ENCODE data around the gene AKAP13. TPM values are rescaled to one million over a fixed set of nuclear protein-coding genes. Genes with fewer than 3 reads are reported as not detected.
"Not testable (repeated sequence)": the region's sequence is repeated elsewhere in the genome, so short reads cannot be mapped to it uniquely, and the experiment has no call there.

AKAP13 gene
- total and polyA plus RNA-seq, 2 experiments from 2014 or later = 53.1 to 108 TPM

DNA sequence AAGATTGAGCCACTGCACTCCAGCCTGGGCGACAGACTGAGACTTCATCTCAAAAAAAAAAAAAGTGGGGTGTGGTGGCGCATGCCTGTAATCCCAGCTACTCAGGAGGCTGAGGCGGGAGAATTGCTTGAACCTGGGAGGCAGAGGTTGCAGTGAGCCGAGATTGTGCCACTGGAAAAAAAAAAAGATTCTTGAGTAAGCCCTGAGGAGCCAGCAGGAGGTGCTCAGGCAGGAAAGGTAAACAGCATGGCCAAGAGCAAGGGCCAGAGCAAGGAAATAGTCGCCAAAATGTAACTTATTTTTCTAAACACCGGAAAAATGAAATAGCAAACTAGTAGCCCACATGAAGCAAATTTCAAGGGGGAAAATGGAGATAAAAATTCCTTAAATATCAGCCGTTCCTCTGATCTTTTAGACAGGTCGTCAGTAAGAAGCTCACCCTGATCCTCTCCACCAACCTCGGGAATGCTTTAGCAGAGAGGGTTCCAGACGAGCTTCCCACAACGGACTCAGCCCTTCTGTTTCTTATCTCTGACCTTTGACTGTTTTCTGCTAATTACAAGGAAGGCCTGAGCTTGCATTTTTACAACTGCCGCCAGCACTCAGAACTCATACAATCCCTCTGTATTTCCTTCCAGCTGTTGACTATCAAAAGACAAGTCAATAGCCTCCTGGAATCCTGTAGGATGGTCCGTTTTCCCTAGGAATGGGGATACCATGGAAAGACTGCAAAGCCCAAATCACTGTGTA is 45.0 kb upstream of the AKAP13 start:
- no peaks in the 10 kb centered on the region for H3K36me3 ChIP-seq
- H3K4me3 ChIP-seq = no peak overlapping the region
- peaks cover 42% of the 10 kb centered on the region for H3K4me1 ChIP-seq (ENCODE audit: low read depth)
- peak overlapping the region; percentile 92 for H3K27ac ChIP-seq
- peak; percentile 56 to 66 for DNase-seq (ENCODE audit: low read depth in 1 of 2, low spot score in 1 of 2)
- TF ChIP-seq CTCF (IDR thresholded peaks at IDR 0.05; ENCODE audit: low read depth, low read length) = peak; percentile 13
- no peaks in the 10 kb centered on the region for H3K27me3 ChIP-seq
- H3K9me3 ChIP-seq (ENCODE audit: low read depth) = no peaks in the 10 kb centered on the region

- Histone ChIP-seq H3K9me3 (ENCODE audit: low read depth) (no peaks in the 10 kb centered on the region), H3K4me3 (no peak overlapping the region), H3K27ac (peak overlapping the region; percentile 92), H3K4me1 (ENCODE audit: low read depth) (peaks cover 39% of the 10 kb centered on the region), H3K36me3 (no peaks in the 10 kb centered on the region), H3K27me3 (no peaks in the 10 kb centered on the region)
- TF ChIP-seq CTCF (IDR thresholded peaks at IDR 0.05; ENCODE audit: low read depth, low read length) = no peak
- DNase-seq (ENCODE audit: low read depth in 1 of 2, low spot score in 1 of 2) = peak in 1 of 2 donors; percentile 80
These were observed 43.5 kb upstream of the AKAP13 start for GRCh38 chr15:85336880-85337279.

DNA sequence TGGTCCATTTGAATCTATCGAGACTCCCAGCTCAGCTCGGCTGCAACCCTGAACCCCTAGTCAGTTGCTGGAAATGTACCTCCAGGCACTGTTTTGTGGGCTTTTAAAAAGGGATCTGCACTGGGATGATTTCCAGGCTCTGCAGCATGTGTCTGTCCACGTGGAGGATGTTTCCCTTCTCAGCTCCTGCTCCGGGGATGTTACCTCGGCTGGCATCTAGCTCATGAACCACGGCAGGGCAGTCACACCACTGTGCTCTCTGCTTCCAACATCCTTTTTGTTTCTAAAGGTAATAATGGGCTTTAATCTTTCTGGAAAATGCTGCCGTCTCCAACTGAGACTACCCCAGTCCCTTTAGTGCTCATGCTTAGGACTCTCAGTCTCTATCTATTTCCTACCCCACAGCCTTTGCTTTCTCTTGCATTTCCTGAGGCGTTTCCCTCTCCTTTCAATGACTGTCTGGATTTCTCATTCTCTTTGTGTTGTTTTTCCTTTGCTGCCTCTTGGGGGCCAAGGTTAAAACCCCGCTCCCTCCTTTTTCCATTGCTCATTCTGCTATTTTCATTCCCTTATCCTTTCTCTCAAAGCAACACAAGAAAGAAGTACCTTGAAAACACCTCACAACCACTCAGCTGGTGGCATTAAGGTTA is 42.9 kb upstream of the AKAP13 start:
- H3K27me3 ChIP-seq = no peaks in the 10 kb centered on the region
- H3K36me3 ChIP-seq = no peaks in the 10 kb centered on the region
- no peaks in the 10 kb centered on the region for H3K9me3 ChIP-seq (ENCODE audit: low read depth)
- H3K27ac ChIP-seq = peak overlapping the region; percentile 92
- H3K4me3 ChIP-seq = no peak overlapping the region
- DNase-seq (ENCODE audit: low read depth in 1 of 2, low spot score in 1 of 2) = no peak
- no peak for TF ChIP-seq CTCF (IDR thresholded peaks at IDR 0.05; ENCODE audit: low read depth, low read length)
- peaks cover 38% of the 10 kb centered on the region for H3K4me1 ChIP-seq (ENCODE audit: low read depth)

DNA sequence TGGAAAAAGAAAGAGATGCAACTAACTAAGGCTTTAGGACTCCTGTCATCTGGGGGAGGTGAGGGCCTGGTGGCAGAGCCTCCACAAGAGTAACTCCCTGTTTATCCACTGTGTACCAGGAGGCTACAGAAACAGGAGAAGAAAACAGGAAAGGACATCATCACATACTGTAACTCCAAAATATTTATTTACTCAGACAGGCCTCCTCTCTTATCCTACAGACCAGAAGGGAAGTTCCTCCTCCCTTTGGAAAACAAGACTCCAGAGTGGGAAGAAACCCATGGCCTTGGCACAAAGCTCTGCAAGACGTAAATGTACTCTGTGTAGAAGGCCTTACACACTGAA is 40.1 kb upstream of the AKAP13 start:
- Histone ChIP-seq H3K4me1 (ENCODE audit: low read depth) (peaks cover 40% of the 10 kb centered on the region), H3K9me3 (ENCODE audit: low read depth) (no peaks in the 10 kb centered on the region), H3K36me3 (no peaks in the 10 kb centered on the region), H3K27me3 (no peaks in the 10 kb centered on the region), H3K4me3 (no peak overlapping the region), H3K27ac (peak overlapping the region; percentile 34)
- no peak for DNase-seq (ENCODE audit: low read depth in 1 of 2, low spot score in 1 of 2)
- no peak for TF ChIP-seq CTCF (IDR thresholded peaks at IDR 0.05; ENCODE audit: low read depth, low read length)

GRCh38 chr15:85340852-85341251 is 39.6 kb upstream of the AKAP13 start:
- no peaks in the 10 kb centered on the region for H3K36me3 ChIP-seq
- DNase-seq (ENCODE audit: low read depth in 1 of 2, low spot score in 1 of 2) = no peak
- H3K27me3 ChIP-seq = no peaks in the 10 kb centered on the region
- H3K27ac ChIP-seq = no peak overlapping the region
- peaks cover 34% of the 10 kb centered on the region for H3K4me1 ChIP-seq (ENCODE audit: low read depth)
- H3K4me3 ChIP-seq = no peak overlapping the region
- H3K9me3 ChIP-seq (ENCODE audit: low read depth) = no peaks in the 10 kb centered on the region
- TF ChIP-seq CTCF (IDR thresholded peaks at IDR 0.05; ENCODE audit: low read depth, low read length) = no peak

DNA sequence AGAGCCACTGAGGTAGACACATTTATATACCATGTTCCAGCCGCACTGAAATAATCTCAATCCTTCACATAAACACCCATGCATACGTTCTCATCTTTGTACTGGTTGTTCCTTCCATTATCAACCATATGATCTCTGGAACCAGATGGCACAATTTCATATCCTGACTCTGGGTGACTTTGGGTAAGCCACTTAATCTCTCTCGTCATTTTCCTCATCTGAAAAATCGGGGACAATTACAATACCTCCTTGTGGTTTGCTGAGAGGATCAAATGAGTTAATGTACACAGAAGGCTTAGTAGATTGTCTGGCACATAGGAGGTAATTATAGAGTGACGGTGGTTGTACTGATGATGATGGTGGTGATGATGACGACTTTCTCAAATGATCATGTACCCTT is 38.2 kb upstream of the AKAP13 start:
- H3K9me3 ChIP-seq (ENCODE audit: low read depth); H3K36me3 ChIP-seq; DNase-seq (ENCODE audit: low read depth in 1 of 2, low spot score in 1 of 2); H3K4me3 ChIP-seq; H3K27me3 ChIP-seq; H3K27ac ChIP-seq: not testable (repeated sequence)
- H3K4me1 ChIP-seq (ENCODE audit: low read depth) = peaks cover 27% of the 10 kb centered on the region

- H3K9me3 ChIP-seq (ENCODE audit: low read depth); H3K27me3 ChIP-seq; H3K36me3 ChIP-seq; H3K27ac ChIP-seq; H3K4me3 ChIP-seq: not testable (repeated sequence)
- DNase-seq (ENCODE audit: low read depth in 1 of 2, low spot score in 1 of 2) = peak in 1 of 2 donors; percentile 77
- peaks cover 31% of the 10 kb centered on the region for H3K4me1 ChIP-seq (ENCODE audit: low read depth)
These were observed 37.0 kb upstream of the AKAP13 start for GRCh38 chr15:85343443-85343842.

GRCh38 chr15:85344241-85344640 is 36.2 kb upstream of the AKAP13 start:
- H3K27me3 ChIP-seq; H3K4me3 ChIP-seq; DNase-seq (ENCODE audit: low read depth in 1 of 2, low spot score in 1 of 2); H3K36me3 ChIP-seq; H3K27ac ChIP-seq; H3K9me3 ChIP-seq (ENCODE audit: low read depth): not testable (repeated sequence)
- H3K4me1 ChIP-seq (ENCODE audit: low read depth) = peaks cover 36% of the 10 kb centered on the region

- H3K27ac ChIP-seq; H3K27me3 ChIP-seq; H3K9me3 ChIP-seq (ENCODE audit: low read depth); H3K4me3 ChIP-seq; H3K36me3 ChIP-seq: not testable (repeated sequence)
- H3K4me1 ChIP-seq (ENCODE audit: low read depth) = peaks cover 36% of the 10 kb centered on the region
- DNase-seq (ENCODE audit: low read depth in 1 of 2, low spot score in 1 of 2) = peak in 1 of 2 donors; percentile 59
These were observed 35.7 kb upstream of the AKAP13 start for GRCh38 chr15:85344653-85345114.
